Hematopoietic multipotent progenitor cell treated with erythropoietin and hydrocortisone succinate and interleukin-3 and kit ligand, for 17 days (in vitro differentiated cells): ENCODE results near the gene POFUT2.
"Not testable (repeated sequence)": the region's sequence is repeated elsewhere in the genome, so short reads cannot be mapped to it uniquely, and the experiment has no call there.

Source experiments
- DNase-seq: peaks from one replicate; pipeline ENCODE4 v3.0.0-alpha.2; 2015; ENCODE audit warnings: low spot score

The POFUT2 gene

DNA sequence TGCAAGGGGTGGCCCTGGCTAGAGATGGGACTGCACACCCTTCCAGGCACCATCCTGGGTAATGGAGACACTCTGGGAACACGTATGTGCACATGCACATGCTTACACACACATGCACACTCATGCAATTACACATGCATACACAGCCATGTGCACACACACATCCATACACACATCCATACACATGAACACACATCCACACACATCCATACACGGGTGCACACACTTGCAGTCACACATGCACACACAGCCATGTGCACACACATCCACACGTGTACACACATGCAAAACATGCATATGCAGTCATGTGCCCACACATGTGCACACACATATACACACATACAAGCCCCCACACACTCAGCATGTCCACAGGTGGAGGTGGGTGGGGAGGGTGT, 22.3 kb upstream of the POFUT2 start:
- DNase-seq, result no peak

DNA sequence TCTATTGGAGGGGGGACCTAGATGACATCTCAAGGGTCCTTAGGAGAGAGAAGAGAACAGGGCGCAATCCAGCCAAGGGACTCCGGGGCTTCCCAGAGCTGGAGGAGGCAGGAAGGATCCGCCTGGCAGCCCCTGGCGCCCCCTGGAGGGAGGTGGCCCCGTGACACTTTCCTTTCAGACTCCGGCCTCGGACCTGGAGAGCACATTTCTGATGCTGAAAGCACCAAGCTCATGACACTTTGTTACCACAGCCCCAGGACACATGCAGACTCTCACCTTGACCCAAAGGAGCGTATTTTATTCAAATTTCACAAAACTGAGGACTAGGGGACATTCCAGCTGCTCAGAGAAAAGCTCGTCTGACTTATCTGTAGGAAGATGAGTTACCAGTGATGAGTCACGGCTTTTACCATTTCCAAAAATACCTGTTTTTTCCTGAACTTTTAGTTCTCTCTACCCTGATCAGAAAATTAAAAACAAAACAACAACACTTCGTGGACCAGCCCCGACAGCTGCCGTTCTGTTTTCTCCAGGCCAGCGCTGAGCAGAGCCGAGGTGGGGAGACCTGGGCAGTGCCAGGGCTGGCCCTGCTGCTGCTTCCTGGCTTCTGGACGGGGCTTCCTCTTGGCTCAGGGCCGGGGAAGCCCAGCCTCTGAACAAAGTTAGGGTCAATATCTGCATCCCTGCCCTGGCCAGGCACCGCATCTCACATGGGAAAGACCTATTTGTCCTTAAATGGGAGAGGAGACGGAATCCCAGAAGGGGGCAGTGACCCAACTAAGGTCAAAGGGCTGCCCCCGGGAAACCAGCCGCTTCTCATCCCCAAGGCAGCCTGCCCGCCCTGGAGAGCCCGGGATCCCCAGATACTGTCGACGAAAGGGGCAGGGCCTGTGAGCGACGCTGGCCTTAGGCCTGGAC, 21.6 kb upstream of the POFUT2 start:
- peak; percentile 21 for DNase-seq

DNA sequence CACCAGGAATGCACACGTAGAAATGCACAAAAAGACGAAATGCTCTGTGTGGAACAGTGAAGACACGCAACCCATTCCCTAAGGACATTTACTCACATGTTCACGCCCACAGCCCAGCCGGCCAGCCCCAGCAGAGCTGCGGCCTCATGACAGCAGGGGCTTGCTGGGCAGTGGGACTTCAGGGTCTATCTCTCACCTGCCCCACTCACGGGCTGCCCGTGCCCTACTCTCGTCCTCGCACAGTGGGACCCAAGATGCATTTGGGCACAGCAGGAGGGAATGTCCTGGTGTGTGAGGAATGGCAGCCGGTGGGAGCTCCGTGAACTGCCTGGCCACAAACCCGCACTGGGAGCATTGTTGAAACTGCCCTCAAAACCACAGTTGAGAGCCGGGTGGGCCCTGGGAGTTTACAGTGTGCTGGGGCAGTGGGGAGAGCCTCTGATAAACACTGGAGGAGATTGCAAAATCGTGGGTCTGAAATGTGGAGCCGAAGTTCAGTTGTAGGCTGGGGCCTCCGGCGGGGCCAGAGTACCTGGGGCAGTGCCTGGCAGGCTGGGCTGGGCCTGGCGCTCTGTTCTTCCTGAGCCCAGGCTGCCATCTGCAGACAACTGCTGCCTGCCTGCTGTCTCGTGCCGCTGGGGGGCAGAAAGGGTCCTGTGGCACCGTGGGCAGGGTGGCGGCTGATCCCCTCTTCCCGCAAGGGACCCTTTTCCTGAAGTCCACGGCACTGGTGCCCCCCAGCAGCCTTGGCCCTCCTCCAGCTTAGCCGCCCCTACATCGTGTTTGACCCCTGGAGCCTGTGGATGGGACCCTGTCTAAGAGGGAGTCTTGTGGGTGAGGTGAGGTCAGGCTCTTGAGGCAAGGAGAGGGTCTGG, 20.7 kb upstream of the POFUT2 start:
- no peak for DNase-seq

DNA sequence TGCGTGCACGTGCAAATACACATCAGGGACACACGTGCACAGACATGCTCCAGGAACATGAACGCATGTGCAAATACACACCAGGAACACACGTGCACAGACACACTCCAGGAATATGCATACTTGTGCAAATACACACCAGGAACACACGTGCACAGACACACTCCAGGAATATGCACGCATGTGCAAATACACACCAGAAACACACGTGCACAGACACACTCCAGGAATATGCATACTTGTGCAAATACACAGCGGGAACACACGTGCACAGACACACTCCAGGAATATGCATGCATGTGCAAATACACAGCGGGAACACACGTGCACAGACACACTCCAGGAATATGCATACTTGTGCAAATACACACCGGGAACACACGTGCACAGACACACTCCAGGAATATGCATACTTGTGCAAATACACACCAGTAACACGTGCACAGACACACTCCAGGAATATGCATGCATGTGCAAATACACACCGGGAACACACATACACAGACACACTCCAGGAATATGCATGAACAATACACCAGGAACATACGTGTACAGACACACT, 20.0 kb upstream of the POFUT2 start:
- DNase-seq, result not testable (repeated sequence)

DNA sequence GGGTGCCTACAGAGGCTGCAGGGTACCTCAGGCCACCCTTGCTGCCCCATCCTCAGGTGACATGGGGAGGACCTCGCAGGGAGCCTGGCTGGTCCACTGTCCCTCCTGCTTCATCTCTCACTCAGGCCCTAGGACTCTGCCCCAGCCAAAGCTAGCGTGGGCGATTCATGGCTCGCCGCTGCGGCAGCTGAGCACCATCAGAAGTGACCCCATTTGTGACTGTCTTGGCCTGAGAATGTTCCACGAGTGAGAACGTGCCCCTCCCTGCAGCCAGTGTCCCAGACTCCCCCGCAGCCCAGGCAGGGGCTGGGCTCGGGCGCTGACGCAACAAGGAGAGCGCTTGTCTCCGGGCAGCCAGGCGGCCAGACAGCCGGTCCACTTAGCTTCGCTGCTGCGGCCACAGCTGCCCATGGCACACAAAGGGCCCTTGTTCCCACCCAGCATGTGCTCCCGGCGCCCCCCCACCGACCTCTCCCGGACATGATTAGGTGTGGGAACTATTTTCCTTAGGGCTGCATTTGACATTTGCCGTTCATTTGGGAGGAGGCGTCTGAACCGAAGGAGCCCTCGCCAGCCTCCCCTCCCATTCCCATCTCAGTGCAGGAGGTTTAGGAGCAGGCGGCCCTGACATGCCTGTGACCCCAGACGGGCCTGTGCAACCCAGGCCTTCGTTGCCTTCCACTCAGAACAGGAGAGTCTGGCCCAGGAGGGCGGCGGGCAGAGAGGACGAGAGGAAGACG, 19.3 kb upstream of the POFUT2 start:
- no peak for DNase-seq

DNA sequence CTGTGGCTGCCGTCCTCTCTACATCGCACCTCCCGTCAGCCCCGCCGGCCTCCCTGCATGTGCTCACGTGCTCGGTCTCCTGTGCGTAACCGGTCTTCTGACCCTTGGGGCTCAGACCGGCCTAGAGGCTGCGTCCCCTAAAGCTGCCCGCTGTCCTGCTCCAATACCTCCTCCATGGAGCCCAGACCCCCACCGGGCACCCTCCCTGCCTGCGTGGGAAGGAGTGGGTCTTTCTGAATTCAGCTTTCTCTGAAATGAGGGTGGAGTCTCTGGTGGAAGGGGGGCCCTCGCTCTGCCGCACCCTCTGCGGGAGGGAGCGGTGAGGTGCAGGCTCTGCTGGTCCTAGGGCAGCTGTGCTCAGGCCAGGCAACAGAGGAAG, 18.7 kb upstream of the POFUT2 start:
- no peak for DNase-seq

DNA sequence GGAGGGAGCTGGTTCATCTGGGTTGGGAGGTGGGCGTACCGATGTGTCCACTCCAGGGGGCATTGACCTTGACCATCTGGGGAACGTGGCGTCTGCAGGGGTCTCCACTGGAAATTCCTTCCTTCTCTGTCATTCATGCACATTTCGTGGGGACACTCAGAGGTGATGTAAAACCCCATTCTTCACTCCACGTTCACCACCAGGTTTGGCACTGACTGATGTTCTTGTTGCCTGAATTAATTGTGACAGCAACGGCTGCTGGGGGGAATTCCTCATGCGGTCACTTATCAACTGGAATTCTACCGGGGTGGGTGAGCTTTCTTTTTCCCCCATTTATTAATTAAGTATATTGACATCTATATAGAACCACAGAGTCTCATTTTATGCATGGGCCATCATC, 18.1 kb upstream of the POFUT2 start:
- DNase-seq, result no peak

DNA sequence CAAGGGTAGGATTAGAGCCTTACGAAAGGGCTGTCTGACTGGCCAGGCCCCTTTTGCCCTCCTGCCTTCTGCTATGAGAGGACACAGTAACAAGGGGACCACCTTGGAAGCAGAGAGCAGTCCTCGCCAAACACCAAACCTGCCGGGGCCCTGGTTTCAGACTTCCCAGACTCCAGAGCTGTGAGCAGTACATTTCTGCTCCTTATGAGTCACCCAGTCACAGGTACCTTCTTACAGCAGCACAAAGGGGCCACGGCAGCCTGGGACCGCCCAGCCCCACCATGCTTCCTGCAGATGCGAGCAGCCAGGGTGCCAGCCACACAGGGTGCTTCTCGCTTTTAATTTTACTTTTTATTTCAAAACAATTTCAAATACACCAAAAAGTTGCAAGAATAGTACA, 17.2 kb upstream of the POFUT2 start:
- DNase-seq, result no peak

DNA sequence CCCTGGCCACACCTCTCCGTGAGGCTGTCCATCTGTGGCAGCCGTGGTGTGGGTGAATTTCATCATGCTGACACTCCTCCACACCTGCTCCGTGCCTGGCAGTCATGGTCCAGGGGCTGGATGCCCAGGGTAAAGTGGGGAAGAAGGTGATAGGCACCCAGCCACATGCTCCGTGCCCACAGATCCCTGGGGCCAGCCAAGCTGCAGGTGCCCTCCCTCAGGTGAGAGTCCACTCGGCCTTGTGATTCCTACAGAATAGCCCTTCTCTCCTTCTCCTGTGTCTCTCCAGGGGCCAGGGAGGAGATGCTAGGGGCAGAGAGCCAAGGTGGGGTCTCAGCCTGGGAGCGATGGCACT, 16.8 kb upstream of the POFUT2 start:
- no peak for DNase-seq

DNA sequence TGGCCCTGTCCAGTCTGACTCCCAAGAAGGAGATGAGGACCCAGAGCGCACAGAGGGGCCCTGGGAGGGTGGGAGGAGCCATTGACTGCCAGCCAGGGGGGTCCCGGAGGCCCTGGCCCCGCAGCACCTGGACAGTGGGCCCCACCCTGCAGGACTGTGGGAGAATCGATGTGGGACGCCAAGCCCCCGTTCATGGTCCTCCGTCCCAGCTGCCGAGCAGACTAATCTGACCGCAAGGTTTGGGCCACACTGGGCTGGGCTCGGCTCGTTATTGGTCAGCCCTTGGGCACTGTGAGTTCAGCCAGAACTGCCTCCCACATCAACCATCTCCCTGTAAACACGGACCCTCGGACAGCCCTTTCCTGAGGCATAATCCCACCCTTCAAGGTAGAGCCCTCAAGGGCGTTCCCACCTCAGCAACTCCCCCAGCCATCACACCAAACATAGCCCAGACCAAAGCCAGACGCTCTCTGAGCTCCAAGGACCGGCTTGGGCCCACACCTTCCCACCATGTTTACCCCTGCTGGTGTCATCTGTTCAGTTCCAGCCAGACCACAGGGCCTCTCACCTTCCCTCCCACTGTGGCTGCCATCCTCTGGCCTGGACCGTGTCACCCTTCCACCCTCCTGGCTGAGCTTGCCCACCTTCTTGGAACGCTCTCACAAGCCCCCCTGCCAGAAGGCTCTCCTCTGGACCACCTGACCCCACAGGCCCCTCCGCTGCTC, 16.2 kb upstream of the POFUT2 start:
- DNase-seq, result no peak

DNA sequence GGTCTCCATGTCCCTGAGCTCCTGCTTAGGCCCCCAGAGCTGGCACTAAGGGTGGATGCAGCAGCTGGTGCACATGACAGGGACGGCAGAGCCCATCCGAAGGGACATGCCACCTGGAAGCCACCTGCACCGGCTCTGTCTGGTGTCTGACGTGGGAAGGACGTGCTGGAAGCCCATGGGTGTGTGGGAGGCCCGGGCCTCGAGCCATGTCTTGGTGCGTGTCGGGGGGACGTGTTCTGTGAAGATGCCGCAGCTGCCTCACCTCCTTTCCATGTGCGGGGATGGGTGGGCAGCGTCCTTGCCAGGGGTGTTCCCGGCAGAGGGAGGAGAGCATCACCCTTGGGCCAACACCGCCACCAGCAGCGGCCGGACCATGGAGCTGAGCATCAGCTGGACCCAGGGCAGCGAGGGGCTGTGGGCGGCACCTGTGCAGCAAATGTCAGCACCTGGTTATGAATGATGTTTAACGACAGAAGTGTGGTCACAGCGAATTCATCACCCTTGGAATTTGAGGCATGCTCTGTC, 15.5 kb upstream of the POFUT2 start:
- DNase-seq, result no peak

DNA sequence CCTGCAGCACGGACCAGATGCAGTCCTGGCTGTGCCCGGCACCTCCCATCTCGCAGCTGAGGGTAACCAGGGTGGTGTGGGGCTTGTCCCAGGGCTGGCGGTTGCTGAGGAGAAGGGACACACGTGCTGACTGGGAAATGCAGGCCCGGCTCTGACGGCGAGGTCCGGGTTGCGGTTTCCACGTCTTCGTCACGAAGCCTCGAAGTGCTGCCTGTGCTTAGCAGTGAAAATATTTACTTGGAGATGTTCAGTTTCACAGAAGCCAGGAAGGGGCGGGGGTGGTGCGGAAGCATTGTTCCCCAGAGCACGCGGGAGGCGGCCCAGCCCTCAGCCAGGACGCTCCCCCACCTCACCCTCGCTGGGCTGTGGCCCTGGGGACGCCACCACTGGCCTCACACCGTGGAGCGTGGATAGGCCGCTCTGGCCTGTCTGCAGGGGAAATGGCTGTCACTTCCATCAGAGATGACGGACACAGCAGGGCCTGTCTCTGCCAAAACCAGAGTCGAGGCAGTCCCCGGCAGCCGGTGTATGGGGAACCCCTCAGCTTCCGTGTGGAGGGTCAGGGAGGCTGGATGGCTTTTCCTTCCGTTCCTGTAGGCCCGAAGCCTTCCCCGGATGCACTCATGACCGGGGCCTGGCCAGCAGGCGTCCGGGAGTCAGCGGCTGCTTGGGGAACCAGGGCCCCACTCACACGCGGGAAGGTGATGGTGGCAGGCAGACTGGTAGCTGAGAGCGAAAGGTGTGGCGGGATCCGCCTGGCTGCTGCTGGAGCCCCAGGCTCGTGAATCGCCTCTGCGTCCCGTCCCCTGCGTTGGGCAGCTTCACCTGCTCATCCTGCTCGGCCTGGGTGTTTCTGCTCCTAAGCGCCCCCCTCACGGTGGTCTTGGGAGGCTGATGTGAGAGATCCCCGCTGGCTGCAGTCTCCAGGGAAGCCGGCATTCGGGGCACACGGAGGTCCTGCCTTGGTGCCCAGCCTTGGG, 14.7 kb upstream of the POFUT2 start:
- DNase-seq, result no peak

DNA sequence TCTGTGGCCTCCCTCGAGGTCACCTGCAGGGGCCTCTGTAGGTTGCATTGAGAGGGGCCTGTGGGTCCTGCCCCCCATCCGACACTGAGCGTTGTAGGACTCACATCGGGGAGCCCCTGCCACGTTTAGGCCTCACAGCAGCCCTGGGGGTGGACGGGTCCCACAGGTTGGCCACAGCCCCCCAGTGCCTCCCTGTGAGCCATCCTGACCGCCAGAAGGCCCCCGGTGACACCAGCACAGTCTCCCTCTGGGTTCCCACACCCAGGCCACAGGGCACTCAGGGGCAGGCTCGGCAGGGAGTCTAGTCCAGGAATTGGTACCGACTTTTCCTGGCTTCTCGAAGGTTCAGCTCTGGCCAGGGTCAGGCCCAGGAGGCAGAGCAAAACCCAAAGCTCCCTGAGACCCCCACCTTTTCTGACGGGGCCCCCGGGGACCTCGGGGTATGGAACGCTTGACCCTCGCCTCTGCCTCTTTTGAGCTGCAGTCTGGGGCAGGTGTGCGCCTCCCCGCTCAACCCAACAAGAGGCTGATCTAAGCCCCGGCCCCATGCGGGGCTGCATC, 13.9 kb upstream of the POFUT2 start:
- DNase-seq, result no peak

DNA sequence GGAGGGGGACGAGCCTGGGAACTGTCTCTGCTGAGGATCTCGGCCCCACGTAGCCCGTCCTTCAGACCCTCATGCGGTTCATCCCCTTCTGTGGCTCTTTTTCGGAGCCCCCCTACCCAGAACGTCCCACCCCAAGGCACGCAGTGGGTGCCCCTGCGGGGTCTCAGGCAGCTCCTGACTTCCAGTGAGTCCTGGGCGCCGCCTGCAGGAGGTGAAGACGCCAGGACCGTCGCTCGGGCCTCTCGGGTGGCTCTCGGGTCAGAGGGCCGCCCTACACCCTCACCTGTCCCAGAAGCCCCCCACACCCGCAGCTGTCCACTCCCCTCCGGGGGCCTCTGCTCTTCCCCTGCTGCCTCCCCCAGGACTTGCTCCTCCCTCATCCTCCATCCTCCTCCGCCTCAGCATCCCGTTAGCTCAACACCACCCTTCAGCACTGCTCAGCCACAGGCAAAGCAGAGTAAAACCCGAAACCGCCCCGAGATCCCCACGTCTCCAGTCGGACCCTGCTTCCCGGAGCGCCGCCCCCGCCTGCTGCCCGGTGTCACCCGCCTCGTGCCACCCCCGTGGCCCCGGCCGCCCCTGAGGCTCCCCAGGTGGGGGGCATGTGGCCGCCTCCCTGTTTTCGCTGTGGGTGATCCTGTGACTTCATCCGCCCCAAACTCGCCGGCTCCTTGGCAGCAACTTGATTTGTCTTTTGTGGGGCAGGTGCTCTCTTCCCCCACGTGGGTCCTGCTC, 13.3 kb upstream of the POFUT2 start:
- no peak for DNase-seq

DNA sequence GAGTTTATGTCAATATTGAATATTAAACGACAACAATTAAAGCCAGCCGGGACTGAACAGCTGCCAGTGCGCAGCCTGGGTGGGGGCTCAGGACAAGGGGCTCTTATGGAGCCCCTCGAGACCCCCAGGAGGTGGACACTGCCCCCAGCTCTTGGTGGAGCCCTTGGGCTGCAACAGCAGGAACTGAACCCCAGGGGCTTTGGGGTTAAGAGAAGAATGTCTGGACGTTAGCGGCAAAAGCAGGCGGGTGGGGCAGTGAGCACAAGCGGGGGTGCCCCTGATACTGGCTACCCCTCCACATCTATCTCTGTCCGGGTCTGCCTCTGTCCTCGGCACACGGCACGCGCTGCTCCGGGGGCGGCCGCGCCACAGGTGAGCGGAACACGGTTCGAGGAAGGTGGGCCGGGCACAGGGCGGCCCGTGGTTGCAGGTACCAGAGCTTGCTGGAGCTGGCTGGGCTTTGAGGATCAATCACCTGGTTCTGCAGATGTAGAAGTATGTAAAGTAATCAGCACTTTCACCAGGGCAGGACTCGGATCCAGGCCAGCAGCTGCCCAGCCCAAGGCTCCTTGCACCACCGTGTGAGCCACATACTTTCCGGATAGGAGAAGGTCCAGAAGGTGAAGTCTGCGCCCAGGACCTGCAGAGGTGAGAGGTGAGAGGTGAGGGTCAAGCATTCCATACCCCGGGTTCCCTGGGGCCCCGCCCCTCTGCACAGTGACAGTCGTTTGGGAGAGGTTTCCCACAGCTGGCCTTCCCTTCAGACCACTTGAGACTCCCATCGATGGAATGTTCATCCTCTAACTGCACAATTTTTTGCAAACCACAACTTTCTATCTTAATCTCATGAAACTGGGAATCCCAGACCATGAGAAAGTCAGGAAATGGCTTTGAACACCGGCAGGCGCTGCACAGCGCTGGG, 12.4 kb upstream of the POFUT2 start:
- no peak for DNase-seq

DNA sequence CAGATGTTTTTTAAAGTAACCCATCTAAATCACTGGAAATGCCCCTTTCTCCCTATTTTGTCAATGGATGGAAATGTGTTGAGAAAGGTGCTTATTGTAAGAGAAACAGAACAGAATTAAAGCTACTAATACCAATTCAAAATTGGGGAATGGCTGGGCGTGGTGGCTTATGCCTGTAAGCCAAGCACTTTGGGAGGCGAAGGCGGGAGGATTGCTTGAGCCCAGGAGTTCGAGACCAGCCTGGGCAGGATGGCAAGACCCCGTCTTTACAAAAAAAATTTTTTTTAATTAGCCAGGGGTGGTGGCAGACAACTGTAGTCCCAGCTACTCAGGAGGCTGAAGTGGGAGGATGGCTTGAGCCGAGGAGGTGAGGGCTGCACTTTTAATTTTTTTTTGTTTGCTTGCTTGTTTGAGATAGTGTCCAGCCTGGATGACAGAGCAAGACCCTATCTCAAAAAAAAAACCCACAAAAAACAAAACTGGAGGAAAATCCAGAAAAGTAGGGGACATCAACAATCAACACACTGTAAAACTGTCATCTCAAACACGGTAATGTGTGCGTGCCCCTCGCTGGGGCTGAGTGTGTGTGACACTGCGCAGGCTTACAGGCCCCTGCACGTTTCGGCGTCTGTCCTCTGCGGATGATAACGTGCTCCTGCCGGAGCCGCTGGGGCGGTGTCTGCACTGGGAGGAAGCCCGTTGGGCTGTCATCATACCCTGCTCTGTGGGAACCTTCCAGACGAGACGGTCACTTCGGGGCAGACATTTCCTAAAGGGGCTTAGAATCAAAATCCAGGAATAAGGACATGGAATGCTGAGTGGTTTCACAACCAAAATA, 11.6 kb upstream of the POFUT2 start:
- no peak for DNase-seq

DNA sequence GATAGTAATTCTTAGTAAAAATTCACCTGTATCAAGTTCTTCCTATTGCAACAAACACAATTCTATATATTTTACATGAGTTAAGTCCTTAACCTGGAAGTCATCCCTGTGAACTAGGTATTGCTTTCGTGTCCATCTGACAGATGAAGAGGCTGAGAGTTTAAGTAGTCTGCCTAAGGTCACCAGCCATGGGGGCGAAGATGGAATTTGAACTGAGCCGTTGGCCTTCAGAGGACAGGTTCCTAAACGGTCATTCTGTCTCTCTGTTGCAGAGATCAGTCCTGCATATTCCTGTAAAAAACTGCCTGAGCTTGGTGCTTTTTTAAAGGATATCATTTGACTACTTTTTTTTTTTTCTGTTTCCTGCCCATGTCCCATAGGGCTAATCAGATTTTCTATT, 10.2 kb upstream of the POFUT2 start:
- DNase-seq, result no peak
